ENCODE data around the gene P2RY8. TPM values are rescaled to one million over a fixed set of nuclear protein-coding genes. Genes with fewer than 3 reads are reported as not detected.
"Not testable (repeated sequence)": the region's sequence is repeated elsewhere in the genome, so short reads cannot be mapped to it uniquely, and the experiment has no call there.

P2RY8 gene
- total RNA-seq, 4 donors from 2014 or later, result 1.7 to 5.5 (median 2.9) TPM

DNA sequence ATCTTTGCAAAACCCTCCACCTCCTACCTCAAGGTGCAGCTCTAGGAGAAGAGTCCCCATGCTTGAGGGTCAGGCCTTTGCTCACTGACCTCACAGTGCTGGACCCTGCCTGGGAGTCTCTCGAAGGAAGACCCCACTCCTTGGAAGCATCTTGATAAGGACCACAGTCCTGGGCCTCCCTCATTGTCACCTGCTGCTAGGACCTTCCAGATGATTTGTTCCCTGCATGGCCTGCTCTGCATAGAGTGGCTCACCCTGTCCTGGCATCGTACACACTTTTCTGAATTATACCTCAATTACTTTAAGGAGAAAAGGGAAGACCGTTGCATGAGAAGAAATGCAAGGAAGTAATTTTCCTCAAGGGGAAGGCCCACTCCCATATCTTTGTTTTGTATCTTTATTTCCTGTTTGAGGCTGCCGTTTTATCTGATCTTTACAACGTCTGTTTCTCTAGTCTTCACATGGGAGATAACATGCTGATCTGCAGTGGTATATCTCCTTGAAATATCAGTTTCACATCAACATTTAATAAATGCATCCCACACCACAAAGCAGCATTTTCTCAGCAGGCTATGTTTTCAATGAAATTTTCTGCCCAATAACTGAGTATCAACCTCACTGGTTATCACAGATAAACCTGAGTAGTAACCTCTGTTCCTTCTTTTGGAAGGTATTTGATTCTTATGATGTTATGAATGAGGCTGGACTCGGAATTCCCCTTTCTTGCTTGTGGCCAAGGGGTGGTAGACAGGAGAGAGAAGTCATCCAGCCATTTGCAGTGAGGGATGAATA is 39.4 kb upstream of the P2RY8 start:
- no peak for DNase-seq (ENCODE audit: low spot score)
- TF ChIP-seq, protein P1, sequence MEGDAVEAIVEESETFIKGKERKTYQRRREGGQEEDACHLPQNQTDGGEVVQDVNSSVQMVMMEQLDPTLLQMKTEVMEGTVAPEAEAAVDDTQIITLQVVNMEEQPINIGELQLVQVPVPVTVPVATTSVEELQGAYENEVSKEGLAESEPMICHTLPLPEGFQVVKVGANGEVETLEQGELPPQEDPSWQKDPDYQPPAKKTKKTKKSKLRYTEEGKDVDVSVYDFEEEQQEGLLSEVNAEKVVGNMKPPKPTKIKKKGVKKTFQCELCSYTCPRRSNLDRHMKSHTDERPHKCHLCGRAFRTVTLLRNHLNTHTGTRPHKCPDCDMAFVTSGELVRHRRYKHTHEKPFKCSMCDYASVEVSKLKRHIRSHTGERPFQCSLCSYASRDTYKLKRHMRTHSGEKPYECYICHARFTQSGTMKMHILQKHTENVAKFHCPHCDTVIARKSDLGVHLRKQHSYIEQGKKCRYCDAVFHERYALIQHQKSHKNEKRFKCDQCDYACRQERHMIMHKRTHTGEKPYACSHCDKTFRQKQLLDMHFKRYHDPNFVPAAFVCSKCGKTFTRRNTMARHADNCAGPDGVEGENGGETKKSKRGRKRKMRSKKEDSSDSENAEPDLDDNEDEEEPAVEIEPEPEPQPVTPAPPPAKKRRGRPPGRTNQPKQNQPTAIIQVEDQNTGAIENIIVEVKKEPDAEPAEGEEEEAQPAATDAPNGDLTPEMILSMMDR (IDR thresholded peaks at IDR 0.05), result no peak
- ATAC-seq (ENCODE audit: low FRiP score), result no peak

DNA sequence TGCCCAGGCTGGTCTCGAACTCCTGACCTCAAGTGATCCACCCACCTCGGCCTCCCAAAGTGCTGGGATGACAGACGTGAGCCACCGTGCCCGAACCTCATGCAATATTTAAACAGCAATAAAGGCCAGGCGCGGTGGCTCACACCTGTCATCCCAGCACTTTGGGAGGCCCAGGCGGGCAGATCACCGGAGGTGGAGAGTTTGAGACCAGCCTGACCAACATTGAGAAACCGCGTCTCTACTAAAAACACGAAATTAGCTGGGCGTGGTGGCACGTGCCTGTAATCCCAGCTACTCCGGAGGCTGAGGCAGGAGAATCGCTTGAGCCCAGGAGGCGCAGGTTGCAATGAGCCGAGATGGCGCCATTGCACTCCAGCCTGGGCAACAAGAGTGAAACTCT is 37.2 kb upstream of the P2RY8 start:
- not testable (repeated sequence) for ATAC-seq (ENCODE audit: low FRiP score); DNase-seq (ENCODE audit: low spot score)

DNA sequence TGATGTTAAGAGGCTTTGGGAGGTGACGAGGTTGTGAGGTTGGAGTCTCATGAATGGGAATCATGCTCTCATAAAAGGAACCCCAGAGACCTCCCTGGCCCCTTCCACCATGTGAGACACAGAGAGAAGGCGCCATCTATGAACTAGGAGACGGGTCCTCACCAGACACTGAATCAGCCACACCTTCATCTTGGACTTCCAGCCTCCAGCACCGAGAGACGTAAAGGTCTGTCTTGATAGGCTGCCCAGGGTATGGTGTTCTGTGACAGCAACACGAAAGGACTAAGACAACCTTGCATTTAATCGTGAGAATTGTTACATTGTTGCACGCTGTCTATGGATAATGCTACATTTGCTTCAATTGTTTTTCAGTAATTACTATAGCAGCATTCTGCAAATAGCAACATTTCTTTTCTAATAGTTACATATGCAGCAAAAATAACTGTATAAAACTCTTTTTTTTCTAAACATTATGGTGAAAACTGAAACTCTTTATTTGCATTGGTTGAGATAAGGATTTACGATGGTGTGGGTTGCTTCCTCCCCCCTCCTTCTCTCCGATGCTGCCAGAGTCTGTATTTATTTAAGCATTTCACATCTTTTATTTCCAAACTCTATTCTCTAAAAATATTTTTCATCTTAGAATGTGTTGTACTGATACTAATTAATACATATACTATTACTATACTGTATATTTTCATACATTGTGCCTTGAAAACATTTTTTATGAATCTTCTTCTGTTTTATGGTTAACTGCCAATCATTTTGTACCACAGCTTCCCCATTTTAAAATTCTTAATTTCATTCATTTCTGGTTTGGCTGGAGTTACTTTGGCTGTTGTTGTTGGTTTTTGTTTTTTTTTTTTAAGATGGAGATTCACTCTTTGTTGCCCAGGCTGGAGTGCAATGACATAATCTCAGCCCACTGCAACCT is 28.0 kb upstream of the P2RY8 start:
- DNase-seq (ENCODE audit: low spot score) (no peak), ATAC-seq (ENCODE audit: low FRiP score) (no peak)
- TF ChIP-seq, protein P1 (IDR thresholded peaks at IDR 0.05), result no peak

DNA sequence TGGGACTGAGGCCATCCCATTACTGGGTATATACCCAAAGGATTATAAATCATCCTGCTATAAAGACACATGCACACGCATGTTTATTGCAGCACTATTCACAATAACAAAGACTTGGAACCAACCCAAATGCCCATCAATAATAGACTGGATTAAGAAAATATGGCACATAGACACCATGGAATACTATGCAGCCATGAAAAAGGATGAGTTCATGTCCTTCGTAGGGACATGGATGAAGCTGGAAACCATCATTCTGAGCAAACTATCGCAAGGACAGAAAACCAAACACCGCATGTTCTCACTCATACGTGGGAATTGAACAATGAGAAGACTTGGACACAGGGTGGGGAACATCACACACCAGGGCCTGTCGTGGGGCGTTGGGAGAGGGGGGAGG is 27.1 kb upstream of the P2RY8 start:
- ATAC-seq (ENCODE audit: low FRiP score); DNase-seq (ENCODE audit: low spot score): not testable (repeated sequence)

DNA sequence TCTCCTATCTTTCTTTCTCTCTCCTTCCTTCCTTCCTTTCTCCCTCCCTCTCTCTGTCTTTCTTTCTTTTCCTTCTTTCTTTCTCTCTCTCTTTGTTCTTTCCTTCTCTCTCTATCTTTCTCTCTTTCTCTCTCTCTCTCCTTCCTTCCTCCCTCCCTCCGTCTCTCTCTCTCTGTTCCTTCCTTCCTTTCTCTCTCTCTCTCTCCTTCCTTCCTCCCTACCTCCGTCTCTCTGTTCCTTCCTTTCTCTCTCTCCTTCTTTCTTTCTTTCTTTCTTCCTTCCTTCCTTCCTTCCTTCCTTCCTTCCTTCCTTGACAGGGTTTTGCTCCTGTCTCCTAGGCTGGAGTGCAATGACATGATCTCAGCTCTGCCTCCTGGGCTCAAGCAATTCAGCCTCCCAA is 24.2 kb upstream of the P2RY8 start:
- TF ChIP-seq, protein P1 (IDR thresholded peaks at IDR 0.05), result no peak
- DNase-seq (ENCODE audit: low spot score) (no peak), ATAC-seq (ENCODE audit: low FRiP score) (no peak)

DNA sequence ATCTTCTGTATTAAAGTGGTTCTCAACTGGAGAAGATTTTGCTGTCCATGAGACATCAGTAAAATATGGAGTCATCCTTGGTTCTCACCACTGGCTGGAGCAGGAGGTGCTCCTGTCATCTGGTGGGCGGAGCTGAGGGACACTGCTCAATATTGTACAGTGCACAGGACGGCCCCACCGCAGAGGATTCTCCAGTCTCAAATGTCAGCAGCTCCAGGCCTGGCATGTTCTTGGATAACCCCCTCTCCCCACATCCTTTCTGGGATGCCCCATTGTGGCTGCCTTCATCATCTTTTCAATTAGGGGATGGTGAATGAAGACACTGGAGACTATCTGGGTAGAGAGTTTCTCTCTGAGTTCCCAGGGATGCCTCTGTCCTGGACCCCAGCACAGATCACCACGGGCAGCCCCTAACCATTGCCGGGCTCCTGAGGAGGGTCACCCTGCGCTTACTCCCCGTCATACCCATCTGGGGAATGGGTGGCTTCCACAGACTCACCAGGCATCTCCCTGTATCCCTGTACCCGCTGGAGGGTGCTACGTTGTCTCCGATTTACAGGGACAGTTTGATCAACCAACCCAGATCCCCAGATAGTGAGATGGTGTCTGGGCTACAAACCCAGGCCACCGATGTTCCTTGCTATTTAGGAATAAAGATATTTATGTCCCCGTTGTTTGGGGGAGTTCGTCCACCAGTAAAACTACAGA is 21.9 kb upstream of the P2RY8 start:
- no peak for ATAC-seq (ENCODE audit: low FRiP score)
- TF ChIP-seq, protein P1 (IDR thresholded peaks at IDR 0.05), result no peak
- no peak for DNase-seq (ENCODE audit: low spot score)

DNA sequence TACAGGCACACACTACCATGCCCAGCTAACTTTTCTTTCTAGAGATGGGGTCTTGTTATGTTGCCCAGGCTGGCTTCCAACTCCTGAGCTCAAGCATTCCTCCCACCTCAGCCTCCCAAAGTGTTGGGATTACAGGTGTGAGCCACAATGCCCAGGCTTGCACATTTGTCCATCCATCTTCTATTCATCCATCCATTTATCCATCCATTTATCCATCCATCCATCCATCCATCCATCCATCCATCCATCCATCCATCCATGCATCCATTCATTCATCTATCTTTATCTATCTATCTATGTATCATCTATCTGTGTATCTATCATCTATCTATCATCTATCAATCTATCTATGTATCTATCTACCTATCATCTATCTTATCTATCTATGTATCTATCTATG is 20.5 kb upstream of the P2RY8 start:
- not testable (repeated sequence) for DNase-seq (ENCODE audit: low spot score); ATAC-seq (ENCODE audit: low FRiP score)

DNA sequence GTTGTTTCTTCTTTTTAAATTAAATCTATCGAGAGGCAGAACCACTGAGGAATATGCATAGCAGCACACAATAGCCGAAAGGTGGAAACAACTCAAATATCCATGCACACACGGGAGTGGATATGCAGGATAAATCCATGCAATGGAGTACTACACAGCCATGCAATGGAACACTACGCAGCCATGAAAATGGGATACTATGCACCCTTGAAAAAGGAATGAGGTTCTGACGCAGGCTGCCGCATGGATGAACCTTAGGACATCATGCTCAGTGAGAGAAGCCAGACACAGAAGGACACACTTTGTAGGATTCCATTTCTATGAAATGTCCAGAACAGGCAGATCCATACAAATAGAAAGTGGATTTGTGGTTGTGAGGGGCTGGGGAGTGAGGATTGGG is 18.4 kb upstream of the P2RY8 start:
- TF ChIP-seq, protein P1 (IDR thresholded peaks at IDR 0.05), result no peak
- no peak for DNase-seq (ENCODE audit: low spot score)
- no peak for ATAC-seq (ENCODE audit: low FRiP score)
